Upper lobe of left lung (tissue), 6 donors: Measurements from ENCODE around the gene PBX3. TPM values are rescaled to one million over a fixed set of nuclear protein-coding genes. Genes with fewer than 3 reads are reported as not detected.

ENCODE experiments used
- ATAC-seq, 2 donors: fragments of 200-7000 bp; cut with Tn5 transposase; one replicate each; pipeline ENCODE4 v1.9.1; 2022; ENCODE audit warnings: mild to moderate bottlenecking in 2 of 2, moderate library complexity in 2 of 2; ENCODE audit not compliant: low FRiP score in 2 of 2
- DNase-seq, 2 donors: peaks; one replicate each; pipeline ENCODE4 v3.0.0-alpha.2; 2019 to 2020
- H3K27ac ChIP-seq, 4 donors: fragments of 200-600 bp; sonication (generic); one replicate each; pipeline ENCODE4 v1.5.1; 2016 to 2019
- H3K27me3 ChIP-seq, 4 donors: fragments of 200-600 bp; sonication (generic); one replicate each; pipeline ENCODE4 v1.5.1; 2017 to 2019
- H3K36me3 ChIP-seq, 4 donors: fragments of 200-600 bp; sonication (generic); one replicate each; pipeline ENCODE4 v1.5.1; 2016 to 2019
- H3K4me1 ChIP-seq, 4 donors: fragments of 200-600 bp; sonication (generic); one replicate each; pipeline ENCODE4 v1.5.1; 2018 to 2019
- H3K4me3 ChIP-seq, 4 donors: fragments of 200-600 bp; sonication (generic); one replicate each; pipeline ENCODE4 v1.5.1; 2017 to 2019; ENCODE audit warnings: mild to moderate bottlenecking in 2 of 4, moderate library complexity in 1 of 4
- H3K9me3 ChIP-seq, 4 donors: fragments of 200-600 bp; sonication (generic); one replicate each; pipeline ENCODE4 v1.5.1; 2018 to 2019
- EP300 ChIP-seq, 4 donors: sonication (generic); formaldehyde crosslinking; IDR thresholded peaks; one replicate each; pipeline ENCODE4 v1.5.1; 2017; ENCODE audit warnings: antibody characterized with exemption in 4 of 4, control low read depth in 2 of 4
- POLR2A ChIP-seq, 4 donors: fragments of 450-650 bp; IDR thresholded peaks; one replicate each; pipeline ENCODE4 v1.5.1; 2016 to 2017; ENCODE audit warnings: antibody characterized with exemption in 4 of 4, mild to moderate bottlenecking in 2 of 4
- POLR2AphosphoS5 ChIP-seq, 2 donors: sonication (generic); formaldehyde crosslinking; IDR thresholded peaks; one replicate each; pipeline ENCODE4 v1.5.1; 2017; ENCODE audit warnings: antibody characterized with exemption in 2 of 2
- WGBS, 2 donors: methylation state at CpG; one replicate each; pipeline ENCODE4 v1.1.5; 2017 to 2018; 5-methylcytosine and 5-hydroxymethylcytosine counted together
- total RNA-seq, 6 donors: library from RNA; depleted of rRNA in 4 of 6; stranded (reverse); fragments of >200 nt in 4 of 6; gene quantifications; one replicate each; pipeline versions ENCODE4 v1.1.0 to v1.2.1, GENCODE V29; 2016 to 2021
- TF ChIP-seq, protein P1 (sequence below), 6 experiments: fragments of 450-650 bp in 4 of 6; fragments of 200-600 bp in 2 of 6; sonication (generic) in 2 of 6; IDR thresholded peaks; one replicate each; pipeline ENCODE4 v1.5.1; 2016 to 2019; ENCODE audit warnings: antibody characterized with exemption in 6 of 6
- donor health status: DM: no; HTN: no; CAD: no; lungs with moderate emphysema.
- donor health status: DM: no; HTN: yes; CAD: no; lungs with severe emphysema.

PBX3 gene
- total RNA-seq, 6 donors from 2014 or later, result 25.7 to 57.6 (median 41.9) TPM

- TF ChIP-seq POLR2AphosphoS5 (IDR thresholded peaks at IDR 0.05), result no peak
- TF ChIP-seq EP300 (IDR thresholded peaks at IDR 0.05), result no peak
- no peak for TF ChIP-seq POLR2A (IDR thresholded peaks at IDR 0.05)
- TF ChIP-seq, protein P1, sequence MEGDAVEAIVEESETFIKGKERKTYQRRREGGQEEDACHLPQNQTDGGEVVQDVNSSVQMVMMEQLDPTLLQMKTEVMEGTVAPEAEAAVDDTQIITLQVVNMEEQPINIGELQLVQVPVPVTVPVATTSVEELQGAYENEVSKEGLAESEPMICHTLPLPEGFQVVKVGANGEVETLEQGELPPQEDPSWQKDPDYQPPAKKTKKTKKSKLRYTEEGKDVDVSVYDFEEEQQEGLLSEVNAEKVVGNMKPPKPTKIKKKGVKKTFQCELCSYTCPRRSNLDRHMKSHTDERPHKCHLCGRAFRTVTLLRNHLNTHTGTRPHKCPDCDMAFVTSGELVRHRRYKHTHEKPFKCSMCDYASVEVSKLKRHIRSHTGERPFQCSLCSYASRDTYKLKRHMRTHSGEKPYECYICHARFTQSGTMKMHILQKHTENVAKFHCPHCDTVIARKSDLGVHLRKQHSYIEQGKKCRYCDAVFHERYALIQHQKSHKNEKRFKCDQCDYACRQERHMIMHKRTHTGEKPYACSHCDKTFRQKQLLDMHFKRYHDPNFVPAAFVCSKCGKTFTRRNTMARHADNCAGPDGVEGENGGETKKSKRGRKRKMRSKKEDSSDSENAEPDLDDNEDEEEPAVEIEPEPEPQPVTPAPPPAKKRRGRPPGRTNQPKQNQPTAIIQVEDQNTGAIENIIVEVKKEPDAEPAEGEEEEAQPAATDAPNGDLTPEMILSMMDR (IDR thresholded peaks at IDR 0.05), result no peak
- Histone ChIP-seq H3K4me1 (peaks cover 0 to 5% (median 0%) of the 10 kb centered on the region in 4 donors), H3K27ac (no peak overlapping the region), H3K27me3 (no peaks in the 10 kb centered on the region), H3K9me3 (no peaks in the 10 kb centered on the region), H3K36me3 (no peaks in the 10 kb centered on the region), H3K4me3 (no peak overlapping the region)
- ATAC-seq (no peak), DNase-seq (no peak)
- 89 to 90% methylated on average over 9 of the region's 9 CpGs for WGBS, 2 donors
Observed at GRCh38 chr9:125856331-125856730, 109.2 kb downstream of the PBX3 start.

GRCh38 chr9:125861405-125862058 lies 114.4 kb downstream of the PBX3 start:
- DNase-seq (no peak), ATAC-seq (no peak)
- TF ChIP-seq, protein P1 (IDR thresholded peaks at IDR 0.05), result no peak
- no peak for TF ChIP-seq POLR2A (IDR thresholded peaks at IDR 0.05)
- no peak for TF ChIP-seq POLR2AphosphoS5 (IDR thresholded peaks at IDR 0.05)
- TF ChIP-seq EP300 (IDR thresholded peaks at IDR 0.05), result no peak
- Histone ChIP-seq H3K36me3 (no peaks in the 10 kb centered on the region), H3K4me1 (no peaks in the 10 kb centered on the region), H3K27me3 (no peaks in the 10 kb centered on the region), H3K9me3 (no peaks in the 10 kb centered on the region), H3K4me3 (no peak overlapping the region), H3K27ac (no peak overlapping the region)

- TF ChIP-seq POLR2A (IDR thresholded peaks at IDR 0.05) (no peak), EP300 (IDR thresholded peaks at IDR 0.05) (no peak), POLR2AphosphoS5 (IDR thresholded peaks at IDR 0.05) (no peak)
- TF ChIP-seq, protein P1 (IDR thresholded peaks at IDR 0.05), result no peak
- H3K9me3 ChIP-seq, result no peaks in the 10 kb centered on the region
- H3K36me3 ChIP-seq, result no peaks in the 10 kb centered on the region
- H3K4me3 ChIP-seq, result no peak overlapping the region
- DNase-seq (no peak), ATAC-seq (no peak)
- H3K27me3 ChIP-seq, result no peaks in the 10 kb centered on the region
- H3K27ac ChIP-seq, result no peak overlapping the region
- H3K4me1 ChIP-seq, result no peaks in the 10 kb centered on the region
- 69 to 80% methylated on average over 1 of the region's 1 CpG for WGBS, 2 donors
Observed at GRCh38 chr9:125863923-125864322, 116.8 kb downstream of the PBX3 start.

GRCh38 chr9:125867751-125868415 lies 120.7 kb downstream of the PBX3 start:
- Histone ChIP-seq H3K36me3 (no peaks in the 10 kb centered on the region), H3K27ac (no peak overlapping the region), H3K4me1 (no peaks in the 10 kb centered on the region), H3K9me3 (no peaks in the 10 kb centered on the region), H3K27me3 (no peaks in the 10 kb centered on the region), H3K4me3 (no peak overlapping the region)
- 62 to 68% methylated on average over 3 of the region's 3 CpGs for WGBS, 2 donors
- DNase-seq (no peak), ATAC-seq (no peak)
- TF ChIP-seq, protein P1 (IDR thresholded peaks at IDR 0.05), result no peak
- TF ChIP-seq POLR2AphosphoS5 (IDR thresholded peaks at IDR 0.05) (no peak), EP300 (IDR thresholded peaks at IDR 0.05) (no peak), POLR2A (IDR thresholded peaks at IDR 0.05) (no peak)
